ENCODE data around the gene ZNF3.

Gene ZNF3

DNA sequence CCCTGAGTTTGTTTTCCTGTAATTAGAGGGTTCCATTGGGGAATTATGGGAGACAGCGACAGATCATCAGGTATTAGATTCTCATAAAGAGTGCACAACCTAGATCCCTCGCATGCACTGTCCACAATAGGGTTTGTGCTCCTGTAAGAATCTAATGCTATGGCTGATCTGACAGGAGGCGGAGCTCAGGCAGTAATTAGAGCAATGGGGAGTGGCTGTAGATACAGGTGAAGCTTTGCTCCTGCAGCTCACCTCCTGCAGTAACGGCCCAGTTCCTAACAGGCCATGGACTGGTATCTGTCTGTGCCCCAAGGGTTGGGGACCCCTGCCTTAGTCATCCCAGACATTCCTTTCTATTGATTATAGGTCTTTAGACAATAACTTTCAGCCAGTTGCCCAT, 32.8 kb downstream of the ZNF3 start:
- Histone ChIP-seq H3K4me1 (ENCODE audit: insufficient read depth, poor library complexity, severe bottlenecking) (peaks cover 3% of the 10 kb centered on the region), H3K27me3 (ENCODE audit: insufficient read depth, poor library complexity, severe bottlenecking) (no peaks in the 10 kb centered on the region), H3K36me3 (ENCODE audit: low read depth) (no peaks in the 10 kb centered on the region; the same call in 1 of the 2 replicates), H3K27ac (ENCODE audit: poor library complexity, severe bottlenecking) (no peak overlapping the region), H3K4me3 (ENCODE audit: severe bottlenecking) (no peak overlapping the region), H3K9me3 (ENCODE audit: severe bottlenecking) (no peaks in the 10 kb centered on the region)
- TF ChIP-seq, protein P1, sequence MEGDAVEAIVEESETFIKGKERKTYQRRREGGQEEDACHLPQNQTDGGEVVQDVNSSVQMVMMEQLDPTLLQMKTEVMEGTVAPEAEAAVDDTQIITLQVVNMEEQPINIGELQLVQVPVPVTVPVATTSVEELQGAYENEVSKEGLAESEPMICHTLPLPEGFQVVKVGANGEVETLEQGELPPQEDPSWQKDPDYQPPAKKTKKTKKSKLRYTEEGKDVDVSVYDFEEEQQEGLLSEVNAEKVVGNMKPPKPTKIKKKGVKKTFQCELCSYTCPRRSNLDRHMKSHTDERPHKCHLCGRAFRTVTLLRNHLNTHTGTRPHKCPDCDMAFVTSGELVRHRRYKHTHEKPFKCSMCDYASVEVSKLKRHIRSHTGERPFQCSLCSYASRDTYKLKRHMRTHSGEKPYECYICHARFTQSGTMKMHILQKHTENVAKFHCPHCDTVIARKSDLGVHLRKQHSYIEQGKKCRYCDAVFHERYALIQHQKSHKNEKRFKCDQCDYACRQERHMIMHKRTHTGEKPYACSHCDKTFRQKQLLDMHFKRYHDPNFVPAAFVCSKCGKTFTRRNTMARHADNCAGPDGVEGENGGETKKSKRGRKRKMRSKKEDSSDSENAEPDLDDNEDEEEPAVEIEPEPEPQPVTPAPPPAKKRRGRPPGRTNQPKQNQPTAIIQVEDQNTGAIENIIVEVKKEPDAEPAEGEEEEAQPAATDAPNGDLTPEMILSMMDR (IDR thresholded peaks at IDR 0.05; ENCODE audit: poor library complexity, severe bottlenecking), result no peak
- no peak for DNase-seq (ENCODE audit: low spot score)
- no peak for ATAC-seq (ENCODE audit: low read depth)

GRCh38 chr7:100044718-100045117, 36.8 kb downstream of the ZNF3 start:
- Histone ChIP-seq H3K4me3 (ENCODE audit: severe bottlenecking) (no peak overlapping the region), H3K27ac (ENCODE audit: poor library complexity, severe bottlenecking) (no peak overlapping the region), H3K9me3 (ENCODE audit: severe bottlenecking) (no peaks in the 10 kb centered on the region), H3K27me3 (ENCODE audit: insufficient read depth, poor library complexity, severe bottlenecking) (no peaks in the 10 kb centered on the region), H3K4me1 (ENCODE audit: insufficient read depth, poor library complexity, severe bottlenecking) (no peaks in the 10 kb centered on the region), H3K36me3 (ENCODE audit: low read depth) (no peaks in the 10 kb centered on the region)
- DNase-seq (ENCODE audit: low spot score) (no peak), ATAC-seq (ENCODE audit: low read depth) (peak; percentile 51; the same call in 2 of the 3 replicates)
- TF ChIP-seq, protein P1 (IDR thresholded peaks at IDR 0.05; ENCODE audit: poor library complexity, severe bottlenecking), result peak; percentile 34

- H3K4me1 ChIP-seq (ENCODE audit: insufficient read depth, poor library complexity, severe bottlenecking), result no peaks in the 10 kb centered on the region
- TF ChIP-seq, protein P1 (IDR thresholded peaks at IDR 0.05; ENCODE audit: poor library complexity, severe bottlenecking), result no peak
- peaks cover 15% of the 10 kb centered on the region for H3K36me3 ChIP-seq (ENCODE audit: low read depth)
- H3K9me3 ChIP-seq (ENCODE audit: severe bottlenecking), result no peaks in the 10 kb centered on the region
- no peaks in the 10 kb centered on the region for H3K27me3 ChIP-seq (ENCODE audit: insufficient read depth, poor library complexity, severe bottlenecking)
- ATAC-seq (ENCODE audit: low read depth), result no peak
- DNase-seq (ENCODE audit: low spot score), result no peak
- no peak overlapping the region for H3K27ac ChIP-seq (ENCODE audit: poor library complexity, severe bottlenecking)
- no peak overlapping the region for H3K4me3 ChIP-seq (ENCODE audit: severe bottlenecking)
Observed at GRCh38 chr7:100040575-100040974, 40.9 kb downstream of the ZNF3 start.

GRCh38 chr7:100038326-100038725, 43.2 kb downstream of the ZNF3 start:
- H3K27me3 ChIP-seq (ENCODE audit: insufficient read depth, poor library complexity, severe bottlenecking), result no peaks in the 10 kb centered on the region
- peaks cover 36% of the 10 kb centered on the region for H3K36me3 ChIP-seq (ENCODE audit: low read depth)
- H3K4me3 ChIP-seq (ENCODE audit: severe bottlenecking), result no peak overlapping the region
- peaks cover 5% of the 10 kb centered on the region for H3K4me1 ChIP-seq (ENCODE audit: insufficient read depth, poor library complexity, severe bottlenecking)
- ATAC-seq (ENCODE audit: low read depth) (no peak), DNase-seq (ENCODE audit: low spot score) (no peak)
- no peak overlapping the region for H3K27ac ChIP-seq (ENCODE audit: poor library complexity, severe bottlenecking)
- no peaks in the 10 kb centered on the region for H3K9me3 ChIP-seq (ENCODE audit: severe bottlenecking)
- TF ChIP-seq, protein P1 (IDR thresholded peaks at IDR 0.05; ENCODE audit: poor library complexity, severe bottlenecking), result no peak

DNA sequence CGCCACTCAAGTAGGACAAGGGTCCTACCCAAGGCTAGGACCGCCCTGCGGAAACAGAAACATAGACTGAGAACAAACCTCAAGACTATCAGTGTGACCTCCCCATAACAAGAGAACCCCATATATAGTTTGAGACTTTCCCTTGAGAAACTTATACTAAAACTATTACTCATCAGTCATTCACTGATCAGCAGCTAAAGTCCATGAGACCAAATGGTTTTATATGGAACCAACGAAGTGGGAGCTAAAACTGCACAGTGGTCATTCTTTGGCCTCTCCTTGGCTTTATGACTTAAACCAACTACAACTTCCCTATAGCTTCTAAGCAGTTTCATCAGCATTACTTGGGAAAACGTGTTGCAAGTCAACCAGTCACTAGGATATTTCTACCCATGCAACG, 45.6 kb downstream of the ZNF3 start:
- no peaks in the 10 kb centered on the region for H3K27me3 ChIP-seq (ENCODE audit: insufficient read depth, poor library complexity, severe bottlenecking)
- peaks cover 56% of the 10 kb centered on the region for H3K36me3 ChIP-seq (ENCODE audit: low read depth)
- no peak overlapping the region for H3K4me3 ChIP-seq (ENCODE audit: severe bottlenecking)
- DNase-seq (ENCODE audit: low spot score) (no peak), ATAC-seq (ENCODE audit: low read depth) (no peak)
- TF ChIP-seq, protein P1 (IDR thresholded peaks at IDR 0.05; ENCODE audit: poor library complexity, severe bottlenecking), result no peak
- H3K27ac ChIP-seq (ENCODE audit: poor library complexity, severe bottlenecking), result peak overlapping the region; percentile 49
- H3K4me1 ChIP-seq (ENCODE audit: insufficient read depth, poor library complexity, severe bottlenecking), result peaks cover 5% of the 10 kb centered on the region
- H3K9me3 ChIP-seq (ENCODE audit: severe bottlenecking), result no peaks in the 10 kb centered on the region
